HG03469 (cell line): ENCODE results near the gene SORCS2.

Experiments used
- ATAC-seq: cut with Tn5 transposase; IDR thresholded peaks from one replicate; pipeline ENCODE4 v1.9.1; 2021; ENCODE audit warnings: mild to moderate bottlenecking, moderate library complexity, moderate number of reproducible peaks; ENCODE audit not compliant: unreplicated experiment

Gene SORCS2

DNA sequence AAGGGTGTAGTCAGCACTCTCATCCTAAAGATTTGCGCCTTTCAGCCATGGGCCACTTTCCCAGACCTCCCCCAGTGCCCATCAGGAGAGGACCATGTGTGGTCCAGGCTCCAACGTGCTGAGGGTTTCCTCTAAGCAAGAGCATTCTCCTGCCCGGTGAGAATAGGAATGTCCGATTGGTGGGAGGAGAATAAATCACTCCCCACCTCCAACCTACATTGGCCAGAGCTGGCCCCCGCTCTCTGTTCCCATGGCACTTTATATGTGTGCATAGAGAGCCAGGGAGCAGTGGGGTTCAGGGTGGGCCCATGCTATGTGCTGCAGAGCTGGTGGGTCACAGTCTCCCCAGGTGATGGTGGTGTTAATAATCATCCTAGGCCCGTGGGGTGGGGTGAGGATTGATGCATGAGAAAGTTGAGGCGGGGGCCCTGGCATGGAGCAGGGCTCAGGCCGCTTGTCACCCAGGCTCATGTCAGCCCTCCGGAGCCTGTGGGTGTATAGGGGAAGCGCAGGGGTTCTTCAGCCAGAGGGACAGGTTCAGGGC, 6.8 kb upstream of the SORCS2 start:
- ATAC-seq = no peak

DNA sequence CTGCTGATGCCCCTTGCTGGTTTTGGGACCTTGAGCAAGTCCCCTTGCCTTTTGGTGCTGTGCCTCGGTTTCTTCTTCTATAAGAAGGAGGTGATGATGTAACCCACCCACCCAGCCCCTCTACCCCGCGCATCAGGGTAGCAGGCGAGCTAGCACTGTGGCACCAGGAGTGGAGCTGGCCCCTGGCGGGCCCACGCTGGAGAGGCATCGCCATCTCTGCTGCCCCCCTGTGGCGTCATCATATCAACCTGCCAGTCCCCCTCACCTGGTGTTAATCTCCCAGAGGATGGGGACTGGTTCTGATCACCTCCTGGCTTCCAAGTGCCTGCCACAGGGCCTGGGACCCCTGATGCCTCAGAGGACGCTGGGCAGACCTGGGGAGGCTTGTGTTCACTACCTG, 6.3 kb upstream of the SORCS2 start:
- ATAC-seq = no peak

DNA sequence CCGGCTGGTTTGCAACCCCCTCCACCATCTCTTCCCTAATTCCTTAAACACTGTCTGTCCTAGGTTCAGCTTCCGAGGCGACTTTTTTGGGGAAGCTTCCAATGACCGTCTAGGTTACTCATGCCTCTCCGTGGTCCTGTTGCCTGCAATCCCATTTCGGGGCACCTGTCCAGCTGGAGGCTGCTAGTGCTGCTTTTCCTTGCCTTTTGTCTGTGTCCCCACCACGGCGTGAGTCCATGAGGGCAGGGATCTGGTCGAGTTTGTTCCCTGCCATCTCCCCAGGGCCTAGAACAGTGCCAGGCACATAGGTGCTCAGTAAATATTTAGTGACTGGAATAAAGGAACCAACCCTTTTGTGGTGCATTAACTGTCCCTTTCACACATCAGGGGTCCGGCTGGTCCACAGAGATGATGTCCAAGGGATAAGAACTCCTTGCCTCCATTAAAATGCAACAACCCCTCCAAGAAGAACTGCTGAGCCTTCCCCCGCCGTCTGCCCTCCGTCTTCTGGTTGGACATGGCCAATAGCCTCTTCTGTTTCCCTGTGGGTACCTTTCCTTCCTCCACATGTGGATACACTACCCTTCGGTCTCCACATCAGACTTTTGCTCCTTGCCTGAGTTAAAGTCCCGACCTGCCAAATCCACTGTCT, 5.7 kb upstream of the SORCS2 start:
- ATAC-seq = no peak

DNA sequence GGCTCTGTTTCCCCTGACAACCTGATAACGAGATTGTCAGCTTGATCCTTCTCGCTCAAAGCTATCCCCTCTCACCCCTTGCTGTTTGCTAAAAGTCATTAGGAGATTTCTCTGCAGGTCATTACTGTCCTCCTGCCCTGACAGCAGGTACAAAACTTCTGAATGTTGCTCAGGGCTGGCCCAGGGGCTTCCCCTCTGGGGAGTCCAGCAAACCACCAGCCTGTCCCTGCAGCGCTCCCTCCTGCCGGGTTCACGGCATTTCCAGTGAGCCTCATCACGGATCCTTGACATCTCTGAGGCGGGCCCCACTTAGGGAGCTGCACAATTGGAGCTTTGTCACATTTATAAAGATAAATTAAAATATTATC, 5.2 kb upstream of the SORCS2 start:
- no peak for ATAC-seq

DNA sequence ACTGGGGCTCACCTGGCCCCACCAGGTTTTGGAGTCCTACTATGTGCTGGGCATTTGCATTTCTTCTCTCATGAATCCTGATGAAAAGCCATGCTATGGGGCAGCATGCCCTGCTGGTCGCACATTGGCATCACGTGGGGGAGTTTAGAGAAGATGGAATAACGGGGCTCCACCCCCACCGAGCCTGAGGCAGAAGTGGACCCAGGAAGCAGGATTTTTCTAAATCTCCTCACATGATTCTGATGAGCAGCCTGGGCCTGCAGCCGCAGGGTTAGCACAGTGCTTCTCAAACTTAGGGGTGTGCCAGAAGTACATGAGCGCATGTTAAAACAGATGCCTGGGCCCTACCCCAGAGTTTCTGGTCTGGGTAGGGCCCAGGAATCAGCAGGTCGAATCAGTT, 4.6 kb upstream of the SORCS2 start:
- no peak for ATAC-seq

DNA sequence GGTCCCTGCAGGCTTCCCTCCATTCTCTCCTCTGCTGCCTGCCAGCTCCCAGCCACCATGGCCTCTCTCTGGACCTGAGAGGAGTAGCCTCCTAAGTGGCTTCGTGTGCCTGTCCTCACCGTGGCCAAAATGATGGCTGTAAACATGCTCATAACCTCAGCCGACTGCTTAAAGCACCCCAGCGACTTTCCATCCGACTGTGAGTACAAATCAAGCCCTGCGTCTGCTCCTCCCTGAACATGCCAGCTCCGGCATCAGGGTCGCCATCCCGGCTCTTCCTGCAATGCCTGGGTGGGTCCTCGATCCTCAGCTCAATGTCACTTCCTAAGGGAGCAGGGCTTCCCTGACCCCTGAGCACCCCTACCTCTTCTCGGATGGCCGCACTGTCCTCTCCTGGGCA, 3.3 kb upstream of the SORCS2 start:
- ATAC-seq = no peak

DNA sequence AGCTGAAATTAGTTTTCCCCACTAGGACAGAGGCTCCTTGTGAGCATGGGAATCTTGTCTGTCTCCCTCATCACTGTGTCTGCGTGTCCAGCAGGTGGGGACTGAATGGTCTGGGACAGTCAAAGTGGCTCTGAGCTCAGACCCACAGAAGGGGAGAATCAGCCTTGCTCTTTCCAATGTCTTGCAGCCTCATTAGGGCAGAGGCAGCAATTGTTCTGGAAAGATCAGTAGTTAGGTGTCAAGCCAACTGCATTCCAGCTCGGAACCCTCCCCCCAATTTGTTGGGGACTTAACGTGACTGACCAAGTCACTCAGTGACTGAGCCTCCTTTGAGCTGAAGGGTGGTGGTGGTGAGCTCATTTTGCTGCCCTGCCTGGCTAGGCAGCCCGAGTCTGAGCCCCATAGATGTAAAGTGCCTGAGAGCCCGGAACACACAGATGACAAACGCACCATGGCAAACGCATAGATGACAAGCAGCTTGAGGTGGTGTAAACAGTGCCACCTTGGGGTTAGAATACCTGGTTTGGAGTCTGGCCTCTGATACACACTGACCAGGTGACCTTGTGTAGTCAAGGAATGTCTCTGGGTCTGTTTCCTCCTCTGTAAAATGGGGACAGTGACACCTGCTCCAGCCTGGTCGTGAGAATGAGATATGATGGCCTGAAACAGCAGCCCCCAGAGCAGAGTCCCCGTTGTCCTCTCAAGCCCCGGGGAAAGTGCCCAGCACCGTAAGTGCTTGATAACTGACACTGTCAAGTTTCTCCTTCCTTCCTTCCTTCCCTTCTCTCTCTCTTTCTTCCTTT, 2.7 kb upstream of the SORCS2 start:
- no peak for ATAC-seq

DNA sequence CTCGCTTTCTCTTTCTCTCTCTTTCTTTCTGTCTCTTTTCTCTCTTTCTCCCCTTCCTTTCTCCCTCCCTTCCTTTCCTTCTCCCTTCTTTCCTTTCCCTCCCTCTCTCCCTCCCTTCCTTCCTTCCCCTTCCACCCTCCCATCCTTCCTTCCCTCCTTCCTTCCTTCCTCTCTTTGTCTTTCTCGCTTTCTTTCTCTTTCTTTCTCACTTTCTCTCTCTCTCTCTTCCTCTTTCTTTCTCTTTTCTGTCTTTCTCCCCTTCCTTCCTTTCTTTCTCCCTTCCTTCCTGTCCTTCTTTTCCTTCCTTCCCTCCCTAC, 2.1 kb upstream of the SORCS2 start:
- no peak for ATAC-seq

DNA sequence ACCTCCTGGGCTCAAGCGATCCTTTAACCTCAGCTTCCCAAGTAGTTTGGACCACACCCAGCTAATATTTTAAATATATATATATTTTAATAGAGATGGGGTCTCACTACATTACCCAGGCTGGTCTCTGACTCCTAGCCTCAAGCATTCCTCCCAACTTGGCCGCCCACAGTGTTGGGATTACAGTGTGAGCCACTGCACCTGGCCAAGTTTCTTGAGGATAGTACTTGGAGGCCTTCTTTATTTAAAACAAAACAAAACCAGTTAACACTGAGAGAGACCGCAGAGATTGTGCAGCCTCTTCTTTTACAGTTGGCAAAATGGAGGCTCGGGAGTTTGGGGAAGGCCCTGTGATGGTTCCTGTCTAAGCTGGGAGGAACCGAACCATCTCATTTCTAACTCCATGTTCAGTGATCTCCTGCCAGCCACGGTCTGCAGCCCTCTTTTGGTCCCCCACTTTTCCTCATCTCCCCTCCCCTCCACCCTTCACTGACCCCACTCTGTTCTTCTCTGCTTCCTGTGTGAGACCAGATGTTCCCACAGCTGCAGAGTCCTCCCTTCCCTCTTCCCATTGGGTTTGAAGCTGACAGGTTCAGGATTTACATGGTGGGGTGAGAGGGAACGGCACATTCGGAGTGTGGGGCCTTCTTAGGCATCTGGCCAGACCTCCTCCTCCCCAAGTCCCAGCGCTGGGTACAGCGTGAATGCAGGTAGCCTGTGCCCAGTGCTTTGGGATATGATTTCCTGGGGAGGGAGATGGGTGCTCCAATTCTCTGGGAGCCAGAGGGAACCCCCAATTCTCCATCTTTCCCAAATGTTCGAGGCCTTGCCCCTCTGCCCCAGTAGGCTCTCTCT, 1.4 kb upstream of the SORCS2 start:
- no peak for ATAC-seq

DNA sequence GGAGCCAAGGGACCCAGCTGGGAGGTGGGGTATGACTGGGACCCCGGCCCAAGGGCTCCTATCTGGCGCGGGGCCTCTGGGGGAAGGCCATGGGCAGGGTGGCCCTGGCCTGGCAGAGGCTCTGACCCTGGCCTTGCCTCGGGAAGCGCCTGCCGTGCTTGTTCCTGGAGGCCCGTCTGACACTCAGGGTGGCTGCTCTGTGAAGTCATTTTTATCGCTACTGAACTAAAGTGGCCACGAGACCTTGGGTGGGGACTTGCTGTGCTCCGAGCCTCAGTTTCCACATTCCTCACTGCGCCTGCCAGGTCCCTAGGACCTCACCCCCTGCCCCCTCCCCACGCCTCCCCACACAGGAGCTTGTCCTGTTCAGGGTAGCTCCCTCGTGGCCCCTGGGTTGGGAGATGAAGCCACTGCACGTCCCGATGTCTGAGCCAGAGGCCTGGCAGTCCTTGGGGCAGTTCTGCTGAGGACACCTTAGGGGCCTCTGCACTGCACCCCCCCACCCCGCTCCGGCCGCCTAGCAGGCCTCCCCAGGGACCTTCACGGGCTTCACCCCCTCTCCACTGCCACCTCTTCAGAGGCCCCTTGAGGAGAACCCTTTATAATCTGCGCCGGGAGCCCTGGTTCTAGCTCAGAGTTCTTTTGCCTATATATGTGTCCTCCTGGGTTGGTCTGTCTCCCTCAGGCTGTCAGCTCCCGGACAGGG, 639 bp upstream of the SORCS2 start:
- no peak for ATAC-seq

DNA sequence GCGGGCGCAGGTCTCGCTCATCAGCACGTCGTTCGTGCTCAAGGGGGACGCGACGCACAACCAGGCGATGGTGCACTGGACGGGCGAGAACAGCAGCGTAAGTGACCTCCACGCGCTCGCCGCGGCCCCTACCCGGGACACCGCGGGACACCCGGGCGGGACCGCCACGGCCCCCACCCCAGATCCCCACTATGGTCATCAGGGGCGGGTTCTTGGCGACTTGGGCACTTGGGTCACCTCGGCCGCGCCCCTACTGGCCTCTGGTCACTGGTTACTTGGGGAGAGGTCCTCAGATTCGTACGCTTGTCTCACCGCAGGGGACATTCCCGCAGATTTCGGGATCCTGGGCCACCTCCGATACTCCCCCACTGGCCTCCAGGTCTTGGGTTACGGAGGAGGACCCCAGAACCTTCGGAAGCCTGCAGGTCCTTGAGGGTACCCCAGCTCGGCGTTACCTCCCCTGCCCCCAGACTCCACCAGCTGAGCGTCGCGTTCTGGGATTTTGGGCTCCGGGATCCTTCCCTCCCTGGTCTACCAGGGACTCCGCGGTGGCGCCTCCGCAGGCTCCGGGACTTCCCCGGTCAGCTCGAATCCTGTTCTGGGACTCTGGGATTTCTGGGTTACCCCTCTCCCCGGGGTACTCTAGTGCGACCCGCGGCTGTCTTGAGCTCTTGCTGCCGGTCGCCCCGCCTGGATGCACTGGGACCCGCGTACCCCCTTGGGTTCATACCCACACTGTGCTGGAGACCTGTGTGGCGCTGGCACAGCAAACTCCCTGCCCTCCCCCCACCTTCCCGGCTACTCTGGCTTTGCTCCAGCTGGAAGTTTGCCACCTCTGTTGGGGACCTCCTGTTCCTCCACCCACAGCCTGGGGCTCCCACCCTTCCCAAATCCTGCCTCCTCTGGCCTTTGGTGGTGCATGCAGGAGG, 956 bp downstream of the SORCS2 start:
- ATAC-seq = no peak

DNA sequence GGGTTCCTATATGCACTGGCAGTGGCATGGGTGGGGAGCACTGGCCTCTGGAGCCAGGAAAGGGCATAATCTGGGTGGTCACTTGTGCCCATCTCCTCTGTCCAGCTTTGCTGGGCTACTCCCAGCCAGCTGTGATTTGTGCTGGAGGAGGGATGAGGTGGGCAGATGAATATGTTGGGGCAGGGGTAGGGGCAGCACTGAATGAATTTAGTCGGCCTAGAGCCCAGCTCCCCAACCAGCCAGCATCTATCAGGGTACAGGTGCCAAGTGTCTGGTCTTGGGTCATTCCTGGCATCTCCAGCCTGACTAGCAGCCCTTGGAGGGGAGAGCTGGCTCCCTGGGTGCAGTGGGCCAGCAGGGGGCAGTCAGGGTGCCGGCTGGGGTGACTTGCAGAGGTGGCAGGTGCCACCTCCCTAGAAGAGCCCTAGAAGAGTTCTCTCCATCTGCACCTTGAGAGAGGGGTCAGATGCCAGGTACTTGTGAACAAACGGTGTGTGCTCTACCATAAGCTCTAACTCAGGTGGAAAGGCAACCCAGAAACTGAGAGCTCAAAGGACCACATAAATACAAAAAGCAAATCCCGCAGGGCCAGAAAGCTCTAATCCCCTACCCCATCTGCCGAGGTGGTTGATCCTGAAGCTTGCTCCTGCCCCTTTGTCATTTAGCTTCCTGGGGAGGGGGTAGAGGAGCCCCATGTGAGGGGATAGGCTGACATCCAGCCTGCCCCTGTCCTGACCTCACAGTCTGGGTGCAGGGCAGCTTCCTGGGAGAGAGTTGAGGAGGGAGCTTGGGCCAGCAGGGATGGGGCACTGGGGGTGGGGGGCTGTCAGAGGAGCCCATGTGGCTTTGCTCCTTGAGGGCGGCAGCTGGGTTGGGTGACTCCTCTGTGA, 2.2 kb downstream of the SORCS2 start:
- ATAC-seq = no peak

DNA sequence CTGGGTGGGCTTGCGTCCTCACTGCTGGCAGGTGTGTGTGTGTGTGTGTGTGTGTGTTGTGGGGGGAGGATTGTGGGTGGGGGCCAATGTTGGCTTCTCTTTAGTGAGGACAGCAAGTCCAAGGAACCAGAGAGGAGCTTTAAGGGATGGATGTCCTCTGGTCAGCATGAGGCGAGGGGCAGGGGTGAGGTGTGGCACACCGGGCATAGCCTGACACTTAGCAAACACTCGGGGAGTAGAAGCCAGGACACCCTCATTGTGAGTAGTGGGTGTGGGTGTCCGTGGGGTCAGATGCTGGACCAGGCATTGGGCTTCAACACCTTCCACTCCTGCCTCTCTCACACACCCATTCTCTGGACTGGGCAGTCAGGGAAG, 2.8 kb downstream of the SORCS2 start:
- ATAC-seq = no peak

DNA sequence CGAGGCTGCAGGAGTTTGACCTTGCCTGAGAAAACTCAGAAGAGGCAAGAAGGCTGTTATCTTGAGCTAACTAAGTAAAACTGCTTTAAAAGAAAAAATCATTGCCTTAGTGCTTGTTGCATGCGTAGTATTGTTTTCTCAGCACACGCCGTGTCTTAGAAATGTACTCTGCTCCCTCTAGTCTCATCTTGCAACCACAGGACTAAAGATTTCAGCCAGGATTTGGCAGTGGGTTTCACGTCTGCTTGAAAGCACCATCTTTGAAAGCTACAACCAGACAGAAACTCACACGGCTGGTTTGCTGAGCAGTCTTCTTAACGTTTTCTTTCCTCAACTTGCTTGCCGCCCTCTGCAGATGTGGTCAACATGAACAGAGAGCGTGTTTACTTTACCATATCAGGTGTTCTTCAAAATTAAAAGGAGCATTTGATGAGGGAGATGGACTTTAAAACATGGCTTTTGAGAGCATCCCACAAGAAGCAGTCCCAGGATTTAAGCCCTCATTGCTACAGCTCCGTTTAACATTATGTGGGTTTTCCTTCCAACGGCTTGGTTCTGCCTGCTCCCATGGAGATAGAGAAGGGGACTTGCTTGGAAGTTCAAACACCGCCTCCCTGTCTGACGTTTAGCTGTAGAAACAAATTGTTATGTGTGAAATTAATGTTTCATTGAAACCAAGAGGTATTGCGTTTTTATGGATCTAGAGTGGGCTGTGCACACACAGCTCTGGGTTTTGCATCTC, 3.4 kb downstream of the SORCS2 start:
- no peak for ATAC-seq

DNA sequence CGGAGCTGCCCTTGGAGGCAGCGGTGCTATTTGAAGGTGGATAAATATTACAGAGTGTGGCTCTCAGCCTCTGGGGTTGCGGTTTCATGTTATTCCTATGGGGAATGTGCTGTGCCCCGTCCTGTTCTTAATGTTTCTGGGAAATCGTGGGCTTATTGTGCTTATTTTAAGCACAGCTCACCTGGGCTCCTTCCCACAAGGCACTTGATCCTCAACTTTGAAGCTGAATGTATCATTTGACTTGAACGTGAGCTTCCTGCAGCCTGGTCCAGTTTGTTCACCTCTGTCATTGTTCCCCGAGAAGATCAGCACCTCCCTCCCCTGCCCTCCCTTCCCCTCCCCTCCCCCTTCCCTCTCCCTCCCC, 3.9 kb downstream of the SORCS2 start:
- no peak for ATAC-seq

DNA sequence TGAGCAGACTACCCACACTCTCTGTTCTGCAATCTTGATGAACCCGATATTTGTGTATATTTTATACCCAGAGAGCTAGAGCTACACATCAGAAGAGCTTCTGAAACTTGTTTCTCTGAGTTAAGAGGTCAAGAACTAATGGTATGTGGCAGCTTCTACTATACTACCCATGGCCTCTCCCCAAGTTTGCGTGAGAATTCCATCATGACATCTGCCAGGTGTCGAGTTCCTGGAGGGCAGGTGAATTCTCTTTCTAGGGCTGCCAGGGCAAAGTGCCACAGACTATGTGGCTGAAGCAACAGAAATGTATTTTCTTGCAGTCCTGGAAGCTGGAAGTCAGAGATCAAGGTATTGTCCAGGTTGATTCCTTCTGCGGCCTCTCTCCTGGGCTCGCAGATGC, 4.4 kb downstream of the SORCS2 start:
- ATAC-seq = no peak

DNA sequence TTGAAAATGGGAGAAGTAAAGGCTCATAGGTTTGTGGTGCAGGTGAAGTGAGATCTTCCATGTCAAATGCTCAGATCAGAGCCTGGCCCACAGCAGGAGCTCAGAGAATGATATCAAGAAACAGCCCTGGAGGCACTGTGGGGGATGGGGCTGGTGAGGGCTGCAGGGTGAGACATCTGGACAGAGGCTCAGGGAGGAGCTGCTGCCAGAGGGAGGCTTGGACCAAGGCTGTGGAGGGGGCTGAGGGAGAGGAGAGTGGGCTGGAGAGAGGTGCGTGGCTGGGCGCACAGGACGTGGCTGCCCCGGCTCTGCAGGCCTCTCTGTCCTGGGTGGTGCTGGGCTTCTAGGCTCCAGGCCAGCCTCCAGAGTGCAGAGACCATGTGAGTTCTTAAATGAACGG, 5.6 kb downstream of the SORCS2 start:
- no peak for ATAC-seq

DNA sequence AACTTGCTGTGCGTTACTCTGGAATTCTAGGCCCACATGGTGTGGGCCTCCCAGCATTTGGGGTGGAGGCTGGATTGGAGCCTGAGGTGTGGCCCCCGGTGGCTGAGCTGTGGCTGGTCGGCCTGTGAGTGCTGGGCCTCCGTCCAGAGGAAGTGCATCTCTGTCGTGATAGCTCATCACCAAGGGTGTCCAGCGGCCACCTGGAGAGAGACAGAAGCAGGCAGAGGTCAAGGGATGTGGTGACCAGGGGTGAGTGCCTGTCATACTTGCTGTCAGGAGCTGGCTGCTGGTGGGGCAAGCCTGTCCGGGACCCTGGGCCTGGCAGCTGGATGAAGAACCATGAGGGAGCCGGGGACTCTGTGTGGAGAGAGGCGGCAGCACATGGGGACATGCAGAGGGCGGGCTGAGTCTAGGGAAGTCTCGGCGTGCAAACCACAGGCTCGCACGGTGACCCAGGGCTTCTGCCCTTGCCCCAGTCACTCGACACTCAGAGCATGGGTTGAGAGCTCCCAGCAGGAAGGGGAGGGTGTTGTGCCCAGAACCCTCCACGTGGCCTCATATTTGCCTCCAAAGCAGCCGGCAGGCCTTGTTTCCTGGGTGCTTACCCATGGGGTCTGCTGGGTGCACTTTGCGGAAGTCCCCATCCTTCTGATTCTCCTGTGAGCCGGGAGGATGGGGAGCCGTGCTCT, 6.2 kb downstream of the SORCS2 start:
- no peak for ATAC-seq
